ENCODE measurements around the gene HDC. TPM values are rescaled to one million over a fixed set of nuclear protein-coding genes. Genes with fewer than 3 reads are reported as not detected.

HDC gene
- total and polyA plus RNA-seq, 2 of the 13 experiments (the other 11 are each of a cell fraction or from before 2014, with no cell fraction given) = not detected

DNA sequence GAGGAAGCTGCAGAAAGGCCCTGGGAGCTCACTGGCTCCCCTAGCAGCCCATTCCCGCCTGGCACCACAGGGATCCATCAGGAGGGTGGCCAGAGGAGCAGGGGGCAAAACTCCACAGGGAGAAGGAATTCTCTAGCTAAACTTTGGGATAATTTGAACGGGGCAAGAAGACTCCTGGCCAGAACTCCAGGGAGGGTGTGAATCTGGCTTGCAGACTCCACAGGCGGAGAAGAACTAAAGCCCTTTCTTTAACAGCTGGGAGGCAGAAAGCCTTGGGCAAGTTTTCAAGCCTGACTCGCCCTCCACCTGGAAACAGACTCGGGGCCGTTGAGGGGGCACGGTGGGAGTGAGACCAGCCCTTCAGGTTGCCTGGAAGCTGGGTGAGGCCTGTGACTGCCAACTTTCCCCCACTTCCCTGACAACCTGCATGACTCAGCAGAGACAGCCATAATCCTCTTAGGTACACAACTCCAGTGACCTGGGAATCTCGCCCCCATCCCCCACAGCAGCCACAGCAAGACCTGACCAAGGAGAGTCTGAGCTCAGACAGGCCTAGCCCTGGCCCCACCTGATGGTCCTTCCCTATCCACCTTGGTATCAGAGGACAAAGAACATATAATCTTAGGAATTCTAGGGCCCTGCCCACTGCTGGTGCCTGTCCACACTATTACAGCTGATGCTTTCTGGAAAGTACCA is 54.9 kb downstream of the HDC start (continued):
- TF ChIP-seq, protein P1, sequence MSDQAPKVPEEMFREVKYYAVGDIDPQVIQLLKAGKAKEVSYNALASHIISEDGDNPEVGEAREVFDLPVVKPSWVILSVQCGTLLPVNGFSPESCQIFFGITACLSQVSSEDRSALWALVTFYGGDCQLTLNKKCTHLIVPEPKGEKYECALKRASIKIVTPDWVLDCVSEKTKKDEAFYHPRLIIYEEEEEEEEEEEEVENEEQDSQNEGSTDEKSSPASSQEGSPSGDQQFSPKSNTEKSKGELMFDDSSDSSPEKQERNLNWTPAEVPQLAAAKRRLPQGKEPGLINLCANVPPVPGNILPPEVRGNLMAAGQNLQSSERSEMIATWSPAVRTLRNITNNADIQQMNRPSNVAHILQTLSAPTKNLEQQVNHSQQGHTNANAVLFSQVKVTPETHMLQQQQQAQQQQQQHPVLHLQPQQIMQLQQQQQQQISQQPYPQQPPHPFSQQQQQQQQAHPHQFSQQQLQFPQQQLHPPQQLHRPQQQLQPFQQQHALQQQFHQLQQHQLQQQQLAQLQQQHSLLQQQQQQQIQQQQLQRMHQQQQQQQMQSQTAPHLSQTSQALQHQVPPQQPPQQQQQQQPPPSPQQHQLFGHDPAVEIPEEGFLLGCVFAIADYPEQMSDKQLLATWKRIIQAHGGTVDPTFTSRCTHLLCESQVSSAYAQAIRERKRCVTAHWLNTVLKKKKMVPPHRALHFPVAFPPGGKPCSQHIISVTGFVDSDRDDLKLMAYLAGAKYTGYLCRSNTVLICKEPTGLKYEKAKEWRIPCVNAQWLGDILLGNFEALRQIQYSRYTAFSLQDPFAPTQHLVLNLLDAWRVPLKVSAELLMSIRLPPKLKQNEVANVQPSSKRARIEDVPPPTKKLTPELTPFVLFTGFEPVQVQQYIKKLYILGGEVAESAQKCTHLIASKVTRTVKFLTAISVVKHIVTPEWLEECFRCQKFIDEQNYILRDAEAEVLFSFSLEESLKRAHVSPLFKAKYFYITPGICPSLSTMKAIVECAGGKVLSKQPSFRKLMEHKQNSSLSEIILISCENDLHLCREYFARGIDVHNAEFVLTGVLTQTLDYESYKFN (CRISPR knock-in tag; conservative IDR thresholded peaks at IDR 0.05) = 0 out of 2 replicates have a peak, but pooled peaks have one; percentile 27
- TF ChIP-seq ZNF563 (CRISPR knock-in tag; IDR thresholded peaks at IDR 0.05) = no peak
- no peak for TF ChIP-seq ZBTB7A (CRISPR knock-in tag; IDR thresholded peaks at IDR 0.05)
- TF ChIP-seq PAWR (CRISPR knock-in tag; IDR thresholded peaks at IDR 0.05; ENCODE audit: borderline replicate concordance) = no peak
- TF ChIP-seq FOSL2 (CRISPR knock-in tag; IDR thresholded peaks at IDR 0.05) = peak; percentile 76
- TF ChIP-seq PITX1 (CRISPR knock-in tag; IDR thresholded peaks at IDR 0.05) = peak; percentile 71; the same call in 1 of the 2 replicates
- TF ChIP-seq ZNF777 (CRISPR knock-in tag; IDR thresholded peaks at IDR 0.05) = no peak
- no peak for TF ChIP-seq KDM4B (CRISPR knock-in tag; IDR thresholded peaks at IDR 0.05)
- TF ChIP-seq JDP2 (CRISPR knock-in tag; IDR thresholded peaks at IDR 0.05; ENCODE audit: borderline replicate concordance) = no peak
- TF ChIP-seq CTCF (CRISPR knock-in tag; IDR thresholded peaks at IDR 0.05) = 0 out of 2 replicates have a peak, but pooled peaks have one; percentile 4
- peak; percentile 68 for TF ChIP-seq PPARG (CRISPR knock-in tag; conservative IDR thresholded peaks at IDR 0.05)
- peak; percentile 70; the same call in 1 of the 2 replicates for TF ChIP-seq HOMEZ (CRISPR knock-in tag; IDR thresholded peaks at IDR 0.05; ENCODE audit: low read depth)
- TF ChIP-seq ZNF274 (CRISPR knock-in tag; IDR thresholded peaks at IDR 0.05) = no peak
- TF ChIP-seq DBP (CRISPR knock-in tag; IDR thresholded peaks at IDR 0.05; ENCODE audit: not compliant biosample characterization) = no peak
- no peak for TF ChIP-seq NFYB (CRISPR knock-in tag; IDR thresholded peaks at IDR 0.05)
- peak; percentile 50; the same call in 1 of the 2 replicates for TF ChIP-seq POGZ (CRISPR knock-in tag; IDR thresholded peaks at IDR 0.05)
- no peak for TF ChIP-seq FOXP1 (IDR thresholded peaks at IDR 0.05)
- TF ChIP-seq FOXP1 (CRISPR knock-in tag; IDR thresholded peaks at IDR 0.05) = no peak
- no peak for TF ChIP-seq NONO (IDR thresholded peaks at IDR 0.05)
- TF ChIP-seq NONO (CRISPR knock-in tag; conservative IDR thresholded peaks at IDR 0.05) = no peak
- no peak for TF ChIP-seq MLLT10 (CRISPR knock-in tag; IDR thresholded peaks at IDR 0.05)
- TF ChIP-seq GATAD1 (CRISPR knock-in tag; IDR thresholded peaks at IDR 0.05) = no peak
